ENCODE measurements around the gene RUNDC3A. TPM values are rescaled to one million over a fixed set of nuclear protein-coding genes. Genes with fewer than 3 reads are reported as not detected.
A peak's percentile ranks its signal among the peaks of the same experiment; 100 is the strongest.

Gene RUNDC3A
- total and polyA plus RNA-seq, 2 of the 13 experiments (the other 11 are each of a cell fraction or from before 2014, with no cell fraction given), result 0.25 TPM; not detected in 1

- TF ChIP-seq ARID4A (CRISPR knock-in tag; IDR thresholded peaks at IDR 0.05; ENCODE audit: borderline replicate concordance) (no peak), ZNF331 (CRISPR knock-in tag; IDR thresholded peaks at IDR 0.05) (no peak), HNF1A (IDR thresholded peaks at IDR 0.05; ENCODE audit: low read depth) (no peak), HNF1A (CRISPR knock-in tag; IDR thresholded peaks at IDR 0.05; ENCODE audit: borderline replicate concordance) (no peak), E2F2 (CRISPR knock-in tag; IDR thresholded peaks at IDR 0.05; ENCODE audit: borderline replicate concordance) (no peak), DNMT1 (CRISPR knock-in tag; IDR thresholded peaks at IDR 0.05) (no peak), EHMT2 (IDR thresholded peaks at IDR 0.05; ENCODE audit: borderline replicate concordance, low read depth, low read length) (no peak), ZNF547 (CRISPR knock-in tag; IDR thresholded peaks at IDR 0.05) (no peak), ATRX (CRISPR knock-in tag; IDR thresholded peaks at IDR 0.05; ENCODE audit: borderline replicate concordance) (0 out of 2 replicates have a peak, but pooled peaks have one; percentile 27), ZNF335 (CRISPR knock-in tag; IDR thresholded peaks at IDR 0.05) (no peak), ZKSCAN5 (CRISPR knock-in tag; IDR thresholded peaks at IDR 0.05) (no peak), RARA (CRISPR knock-in tag; IDR thresholded peaks at IDR 0.05) (no peak), ZNF629 (CRISPR knock-in tag; conservative IDR thresholded peaks at IDR 0.05) (no peak), MIER2 (CRISPR knock-in tag; IDR thresholded peaks at IDR 0.05) (no peak), ZNF768 (CRISPR knock-in tag; IDR thresholded peaks at IDR 0.05) (peak; percentile 49; the same call in 1 of the 2 replicates), PHF8 (CRISPR knock-in tag; IDR thresholded peaks at IDR 0.05) (no peak)
- TF ChIP-seq, protein P1, sequence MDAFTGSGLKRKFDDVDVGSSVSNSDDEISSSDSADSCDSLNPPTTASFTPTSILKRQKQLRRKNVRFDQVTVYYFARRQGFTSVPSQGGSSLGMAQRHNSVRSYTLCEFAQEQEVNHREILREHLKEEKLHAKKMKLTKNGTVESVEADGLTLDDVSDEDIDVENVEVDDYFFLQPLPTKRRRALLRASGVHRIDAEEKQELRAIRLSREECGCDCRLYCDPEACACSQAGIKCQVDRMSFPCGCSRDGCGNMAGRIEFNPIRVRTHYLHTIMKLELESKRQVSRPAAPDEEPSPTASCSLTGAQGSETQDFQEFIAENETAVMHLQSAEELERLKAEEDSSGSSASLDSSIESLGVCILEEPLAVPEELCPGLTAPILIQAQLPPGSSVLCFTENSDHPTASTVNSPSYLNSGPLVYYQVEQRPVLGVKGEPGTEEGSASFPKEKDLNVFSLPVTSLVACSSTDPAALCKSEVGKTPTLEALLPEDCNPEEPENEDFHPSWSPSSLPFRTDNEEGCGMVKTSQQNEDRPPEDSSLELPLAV (CRISPR knock-in tag; conservative IDR thresholded peaks at IDR 0.05; ENCODE audit: low read depth), result no peak
- TF ChIP-seq, protein P2, sequence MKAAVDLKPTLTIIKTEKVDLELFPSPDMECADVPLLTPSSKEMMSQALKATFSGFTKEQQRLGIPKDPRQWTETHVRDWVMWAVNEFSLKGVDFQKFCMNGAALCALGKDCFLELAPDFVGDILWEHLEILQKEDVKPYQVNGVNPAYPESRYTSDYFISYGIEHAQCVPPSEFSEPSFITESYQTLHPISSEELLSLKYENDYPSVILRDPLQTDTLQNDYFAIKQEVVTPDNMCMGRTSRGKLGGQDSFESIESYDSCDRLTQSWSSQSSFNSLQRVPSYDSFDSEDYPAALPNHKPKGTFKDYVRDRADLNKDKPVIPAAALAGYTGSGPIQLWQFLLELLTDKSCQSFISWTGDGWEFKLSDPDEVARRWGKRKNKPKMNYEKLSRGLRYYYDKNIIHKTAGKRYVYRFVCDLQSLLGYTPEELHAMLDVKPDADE (CRISPR knock-in tag; IDR thresholded peaks at IDR 0.05), result no peak
Measured at GRCh38 chr17:44350733-44351226, 42.4 kb downstream of the RUNDC3A start (continued).
